Left hindlimb (tissue), 1 donor: ENCODE results near the gene NLRP12.
"Not testable (repeated sequence)": the region's sequence is repeated elsewhere in the genome, so short reads cannot be mapped to it uniquely, and the experiment has no call there.

ENCODE experiments used
- DNase-seq: peaks from one replicate; pipeline ENCODE4 v3.0.0-alpha.2; 2018

Gene NLRP12

GRCh38 chr19:53780506-53780905 is 43.6 kb downstream of the NLRP12 start:
- no peak for DNase-seq

GRCh38 chr19:53775524-53775923 is 48.6 kb downstream of the NLRP12 start:
- DNase-seq, result no peak

- DNase-seq, result not testable (repeated sequence)
Measured at GRCh38 chr19:53774491-53774890, 49.6 kb downstream of the NLRP12 start.

GRCh38 chr19:53773999-53774398 is 50.1 kb downstream of the NLRP12 start:
- DNase-seq, result no peak

GRCh38 chr19:53772943-53773342 is 51.2 kb downstream of the NLRP12 start:
- DNase-seq, result no peak

- no peak for DNase-seq
Measured at GRCh38 chr19:53771144-53771543, 53.0 kb downstream of the NLRP12 start.

- not testable (repeated sequence) for DNase-seq
Measured at GRCh38 chr19:53769696-53770309, 54.3 kb downstream of the NLRP12 start.

GRCh38 chr19:53768401-53768800 is 55.7 kb downstream of the NLRP12 start:
- DNase-seq, result no peak

- not testable (repeated sequence) for DNase-seq
Measured at GRCh38 chr19:53758991-53759390, 65.1 kb downstream of the NLRP12 start.
